Cardiac muscle cell (in vitro differentiated cells and primary cell): ENCODE data around the gene BTNL9. TPM values are rescaled to one million over a fixed set of nuclear protein-coding genes. Genes with fewer than 3 reads are reported as not detected.
"Not testable (repeated sequence)": the region's sequence is repeated elsewhere in the genome, so short reads cannot be mapped to it uniquely, and the experiment has no call there.

Source experiments
- DNase-seq, 2 donors: peaks; one replicate each; pipeline versions ENCODE4 v3.0.0 to v3.0.0-alpha.2; 2010 to 2017; ENCODE audit warnings: low read depth in 1 of 2, low spot score in 1 of 2
- H3K27ac ChIP-seq: fragments of 200-600 bp; sonication (generic); 2 replicates; pipeline ENCODE4 v1.5.1; 2016
- H3K27me3 ChIP-seq: fragments of 200-600 bp; sonication (generic); 2 replicates; pipeline ENCODE4 v1.6.0; 2016; ENCODE audit warnings: control low read depth
- H3K36me3 ChIP-seq: fragments of 200-600 bp; sonication (generic); 2 replicates; pipeline ENCODE4 v1.5.1; 2016; ENCODE audit warnings: control low read depth
- H3K4me1 ChIP-seq: fragments of 200-600 bp; sonication (generic); 2 replicates; pipeline ENCODE4 v1.8.1; 2017; ENCODE audit warnings: low read depth, mild to moderate bottlenecking, mixed run types
- H3K4me3 ChIP-seq: fragments of 200-600 bp; sonication (generic); 2 replicates; pipeline ENCODE4 v1.5.1; 2016; ENCODE audit warnings: mild to moderate bottlenecking
- H3K9me3 ChIP-seq: fragments of 200-600 bp; sonication (generic); 2 replicates; pipeline ENCODE4 v1.5.1; 2017; ENCODE audit warnings: low read depth, mild to moderate bottlenecking, control low read depth
- polyA plus RNA-seq: library from polyadenylated mRNA; unstranded; fragments of >200 nt; fragmentation: Nextera tagmentation; extraction: Ambion mirVana; gene quantifications from 2 replicates; pipeline ENCODE4 v1.2.1, GENCODE V29; 2016
- total RNA-seq: library from RNA; depleted of rRNA; stranded (reverse); fragments of >200 nt; gene quantifications from 2 replicates; pipeline ENCODE4 v1.2.3, GENCODE V29; 2016
- TF ChIP-seq, protein P1 (sequence below): IDR thresholded peaks from 2 replicates; pipeline ENCODE4 v1.5.1; 2012; ENCODE audit warnings: low read depth, mild to moderate bottlenecking, low read length

BTNL9 gene
- total and polyA plus RNA-seq, 2 experiments from 2014 or later = not detected

DNA sequence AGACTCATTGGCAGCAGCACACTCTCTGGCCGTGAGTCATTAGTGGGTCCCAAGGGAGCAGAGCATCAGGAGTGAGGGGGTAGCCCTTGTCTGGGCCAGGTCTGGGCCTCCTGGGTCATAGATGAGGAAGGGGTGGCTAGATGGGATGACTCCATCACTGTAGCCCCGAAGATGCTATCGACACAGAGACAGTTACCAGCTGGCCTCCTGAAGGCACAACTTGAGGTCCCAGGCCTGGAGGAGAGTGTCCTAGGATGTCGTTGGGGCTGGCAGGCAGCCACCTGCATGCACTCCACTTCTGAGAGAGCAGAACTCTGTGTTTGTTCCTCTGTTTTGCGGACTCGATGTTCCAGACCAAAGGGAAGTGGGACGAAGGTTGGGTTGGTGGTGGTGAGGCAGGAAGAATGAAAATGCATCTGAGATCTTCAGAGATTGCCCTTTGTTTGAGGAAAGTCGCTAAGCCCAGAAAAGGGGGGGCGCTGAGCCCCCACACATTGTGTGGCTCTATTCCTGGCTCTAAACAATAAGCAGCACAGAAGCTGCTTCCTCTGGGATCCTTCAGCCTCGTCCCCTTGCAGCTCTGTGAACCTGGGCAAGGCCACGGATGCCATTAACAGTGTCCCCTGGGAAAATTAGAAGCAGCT, 4.7 kb downstream of the BTNL9 start:
- H3K4me3 ChIP-seq = no peak overlapping the region
- DNase-seq = no peak
- no peaks in the 10 kb centered on the region for H3K36me3 ChIP-seq
- TF ChIP-seq, protein P1, sequence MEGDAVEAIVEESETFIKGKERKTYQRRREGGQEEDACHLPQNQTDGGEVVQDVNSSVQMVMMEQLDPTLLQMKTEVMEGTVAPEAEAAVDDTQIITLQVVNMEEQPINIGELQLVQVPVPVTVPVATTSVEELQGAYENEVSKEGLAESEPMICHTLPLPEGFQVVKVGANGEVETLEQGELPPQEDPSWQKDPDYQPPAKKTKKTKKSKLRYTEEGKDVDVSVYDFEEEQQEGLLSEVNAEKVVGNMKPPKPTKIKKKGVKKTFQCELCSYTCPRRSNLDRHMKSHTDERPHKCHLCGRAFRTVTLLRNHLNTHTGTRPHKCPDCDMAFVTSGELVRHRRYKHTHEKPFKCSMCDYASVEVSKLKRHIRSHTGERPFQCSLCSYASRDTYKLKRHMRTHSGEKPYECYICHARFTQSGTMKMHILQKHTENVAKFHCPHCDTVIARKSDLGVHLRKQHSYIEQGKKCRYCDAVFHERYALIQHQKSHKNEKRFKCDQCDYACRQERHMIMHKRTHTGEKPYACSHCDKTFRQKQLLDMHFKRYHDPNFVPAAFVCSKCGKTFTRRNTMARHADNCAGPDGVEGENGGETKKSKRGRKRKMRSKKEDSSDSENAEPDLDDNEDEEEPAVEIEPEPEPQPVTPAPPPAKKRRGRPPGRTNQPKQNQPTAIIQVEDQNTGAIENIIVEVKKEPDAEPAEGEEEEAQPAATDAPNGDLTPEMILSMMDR = no peak
- H3K27ac ChIP-seq = no peak overlapping the region
- H3K9me3 ChIP-seq = no peaks in the 10 kb centered on the region
- peaks cover 2% of the 10 kb centered on the region for H3K27me3 ChIP-seq
- no peaks in the 10 kb centered on the region for H3K4me1 ChIP-seq

DNA sequence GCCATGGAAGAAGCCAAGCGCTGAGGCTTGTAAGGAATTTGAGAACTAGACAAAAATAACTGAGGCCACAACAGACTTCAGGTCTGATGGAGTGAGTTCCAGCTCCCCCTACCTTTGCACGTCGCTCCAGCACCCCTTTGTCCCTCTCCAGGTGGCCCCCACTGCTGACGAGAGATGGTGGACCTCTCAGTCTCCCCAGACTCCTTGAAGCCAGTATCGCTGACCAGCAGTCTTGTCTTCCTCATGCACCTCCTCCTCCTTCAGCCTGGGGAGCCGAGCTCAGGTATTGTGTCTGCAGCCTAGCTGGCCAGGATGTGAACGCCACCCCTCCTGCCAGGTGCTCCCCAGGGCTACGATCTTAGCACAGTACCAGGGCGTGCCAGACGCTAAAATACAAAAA, 5.2 kb downstream of the BTNL9 start:
- H3K4me1 ChIP-seq = no peaks in the 10 kb centered on the region
- H3K36me3 ChIP-seq = no peaks in the 10 kb centered on the region
- no peak overlapping the region for H3K4me3 ChIP-seq
- TF ChIP-seq, protein P1 = no peak
- no peak overlapping the region for H3K27ac ChIP-seq
- H3K9me3 ChIP-seq = no peaks in the 10 kb centered on the region
- H3K27me3 ChIP-seq = peaks cover 7% of the 10 kb centered on the region
- no peak for DNase-seq

DNA sequence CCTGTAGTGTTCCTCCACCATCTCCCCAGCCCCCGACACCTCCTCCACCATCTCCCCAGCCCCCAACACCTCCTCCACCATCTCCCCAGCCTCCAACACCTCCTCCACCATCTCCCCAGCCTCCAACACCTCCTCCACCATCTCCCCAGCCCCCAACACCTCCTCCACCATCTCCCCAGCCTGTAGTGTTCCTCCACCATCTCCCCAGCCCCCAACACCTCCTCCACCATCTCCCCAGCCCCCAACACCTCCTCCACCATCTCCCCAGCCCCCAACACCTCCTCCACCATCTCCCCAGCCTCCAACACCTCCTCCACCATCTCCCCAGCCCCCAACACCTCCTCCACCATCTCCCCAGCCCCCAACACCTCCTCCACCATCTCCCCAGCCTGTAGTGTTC, 5.8 kb downstream of the BTNL9 start:
- H3K27ac ChIP-seq, DNase-seq, H3K9me3 ChIP-seq, H3K4me3 ChIP-seq, H3K36me3 ChIP-seq, H3K4me1 ChIP-seq: not testable (repeated sequence)
- peaks cover 12% of the 10 kb centered on the region for H3K27me3 ChIP-seq

DNA sequence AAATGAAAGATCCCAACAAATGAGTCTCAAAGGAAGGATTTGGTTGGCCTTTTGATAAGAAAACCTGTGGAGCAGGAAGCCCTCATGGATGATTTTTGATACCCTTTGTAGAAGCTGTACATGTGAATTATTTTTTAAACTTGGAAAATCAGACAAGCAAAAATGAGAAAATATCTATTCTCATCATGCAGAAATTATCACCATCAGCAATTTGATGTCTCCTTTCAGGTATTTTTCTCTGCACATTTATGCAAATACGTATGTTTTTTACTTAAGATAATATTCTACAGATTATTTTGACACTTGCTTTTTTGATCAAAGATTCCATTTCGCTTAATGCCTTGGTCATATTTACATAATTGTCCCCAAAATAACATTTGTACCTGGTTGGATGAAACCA, 7.2 kb downstream of the BTNL9 start:
- TF ChIP-seq, protein P1 = no peak
- Histone ChIP-seq H3K27ac (no peak overlapping the region), H3K9me3 (no peaks in the 10 kb centered on the region), H3K4me3 (no peak overlapping the region), H3K36me3 (no peaks in the 10 kb centered on the region), H3K27me3 (peaks cover 25% of the 10 kb centered on the region), H3K4me1 (no peaks in the 10 kb centered on the region)
- no peak for DNase-seq

DNA sequence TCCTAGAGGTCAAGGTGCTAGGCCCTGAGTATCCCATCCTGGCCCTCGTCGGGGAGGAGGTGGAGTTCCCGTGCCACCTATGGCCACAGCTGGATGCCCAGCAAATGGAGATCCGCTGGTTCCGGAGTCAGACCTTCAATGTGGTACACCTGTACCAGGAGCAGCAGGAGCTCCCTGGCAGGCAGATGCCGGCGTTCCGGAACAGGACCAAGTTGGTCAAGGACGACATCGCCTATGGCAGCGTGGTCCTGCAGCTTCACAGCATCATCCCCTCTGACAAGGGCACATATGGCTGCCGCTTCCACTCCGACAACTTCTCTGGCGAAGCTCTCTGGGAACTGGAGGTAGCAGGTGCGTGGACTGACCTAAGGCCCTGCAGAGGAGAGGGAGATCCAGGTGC, 7.9 kb downstream of the BTNL9 start:
- TF ChIP-seq, protein P1 = no peak
- Histone ChIP-seq H3K36me3 (no peaks in the 10 kb centered on the region), H3K27me3 (peaks cover 31% of the 10 kb centered on the region), H3K4me3 (no peak overlapping the region), H3K4me1 (no peaks in the 10 kb centered on the region), H3K27ac (no peak overlapping the region), H3K9me3 (no peaks in the 10 kb centered on the region)
- no peak for DNase-seq

DNA sequence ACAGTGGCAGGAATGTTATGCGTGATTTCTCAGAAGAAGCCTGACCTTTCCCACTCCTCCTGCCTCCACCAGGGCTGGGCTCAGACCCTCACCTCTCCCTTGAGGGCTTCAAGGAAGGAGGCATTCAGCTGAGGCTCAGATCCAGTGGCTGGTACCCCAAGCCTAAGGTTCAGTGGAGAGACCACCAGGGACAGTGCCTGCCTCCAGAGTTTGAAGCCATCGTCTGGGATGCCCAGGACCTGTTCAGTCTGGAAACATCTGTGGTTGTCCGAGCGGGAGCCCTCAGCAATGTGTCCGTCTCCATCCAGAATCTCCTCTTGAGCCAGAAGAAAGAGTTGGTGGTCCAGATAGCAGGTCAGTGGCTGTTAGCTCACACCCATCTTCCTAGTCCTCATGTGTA, 9.9 kb downstream of the BTNL9 start:
- no peak overlapping the region for H3K4me3 ChIP-seq
- no peaks in the 10 kb centered on the region for H3K4me1 ChIP-seq
- TF ChIP-seq, protein P1 = no peak
- H3K36me3 ChIP-seq = no peaks in the 10 kb centered on the region
- no peaks in the 10 kb centered on the region for H3K9me3 ChIP-seq
- no peak overlapping the region for H3K27ac ChIP-seq
- DNase-seq = no peak
- peaks cover 52% of the 10 kb centered on the region for H3K27me3 ChIP-seq
